ENCODE results near the gene ZNF362. TPM values are rescaled to one million over a fixed set of nuclear protein-coding genes. Genes with fewer than 3 reads are reported as not detected.

Gene ZNF362
- total and polyA plus RNA-seq, 10 of the 15 experiments (the other 5 are each of a cell fraction or from before 2014, with no cell fraction given), result 0.74 to 22.8 (median 7.4) TPM

DNA sequence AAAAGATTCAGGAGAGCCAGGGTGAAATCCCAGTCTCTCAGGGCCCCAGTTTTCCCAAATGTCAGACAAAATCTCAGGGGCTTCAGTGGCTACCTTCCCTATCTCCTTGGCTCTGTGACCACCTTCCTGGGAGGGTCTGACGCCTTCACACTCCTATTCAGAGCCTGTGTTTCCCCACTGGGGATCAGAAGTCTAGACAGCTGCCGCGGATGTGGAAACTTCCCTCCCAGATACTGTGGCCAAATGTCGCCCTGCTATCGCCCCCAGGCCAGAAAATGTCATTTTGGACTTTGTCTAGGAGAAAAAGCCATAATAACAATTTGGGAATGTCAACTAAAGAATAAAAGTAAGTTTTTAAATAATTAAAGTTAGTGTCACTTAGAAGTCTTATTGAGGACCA, 48.7 kb downstream of the ZNF362 start (continued):
- no peak for TF ChIP-seq NRF1 (conservative IDR thresholded peaks at IDR 0.05; ENCODE audit: low read depth, low read length)
- no peak for TF ChIP-seq HDAC2 (IDR thresholded peaks at IDR 0.05)

DNA sequence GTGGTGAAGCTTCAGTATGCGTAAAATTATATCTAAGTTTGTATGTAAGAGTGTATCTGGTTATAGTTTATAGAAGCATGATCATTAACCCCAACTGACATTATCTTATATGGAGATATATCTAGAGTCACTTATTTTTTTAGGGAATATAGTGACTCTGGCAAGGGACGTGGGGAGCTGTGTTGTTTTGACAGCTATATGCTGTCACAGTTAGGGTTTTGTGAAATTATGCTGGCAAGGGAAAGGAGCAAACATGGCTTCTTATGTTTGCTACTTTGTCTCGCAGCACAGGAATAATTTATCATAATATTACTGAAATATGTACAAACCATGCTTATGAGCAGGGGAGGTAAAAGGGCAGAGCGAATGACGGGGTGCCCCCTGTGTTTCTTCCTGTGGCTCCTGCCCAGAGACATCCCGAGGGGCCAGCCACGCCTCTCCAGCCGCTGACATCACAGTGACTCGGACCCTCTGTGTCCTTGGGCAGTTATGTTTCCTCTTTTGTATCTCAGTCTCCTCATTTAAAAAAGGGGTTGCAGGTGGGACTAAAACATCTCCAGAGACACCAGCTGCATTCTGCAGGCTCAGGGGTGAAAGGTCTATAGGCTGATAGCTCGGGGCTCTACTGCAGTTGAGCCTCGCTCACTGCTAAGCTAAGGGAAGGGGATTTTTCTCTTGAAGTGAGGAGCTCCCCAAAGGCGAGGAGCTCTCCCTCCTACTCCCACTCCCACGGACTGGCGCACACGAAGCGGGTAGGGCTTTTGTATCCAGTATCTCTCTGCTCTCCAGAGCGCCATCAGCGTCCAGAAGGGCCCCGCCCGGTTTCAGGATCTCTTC, 49.7 kb downstream of the ZNF362 start:
- H3K9ac ChIP-seq (ENCODE audit: control insufficient read depth, insufficient read depth, low read length), result no peak overlapping the region
- in situ Hi-C loops (cut with MboI), result no loop called here
- intact Hi-C loops (cut with micrococcal nuclease; ENCODE audit: unreplicated experiment), result no loop called here
- H2AFZ ChIP-seq (ENCODE audit: control insufficient read depth, low read depth, low read length), result no peak overlapping the region
- no peak overlapping the region for H3K4me3 ChIP-seq
- ChIA-PET RAD21 (ENCODE audit: unreplicated experiment) (interaction anchor here (1.3 kb wide), 1 partner anchor 10 kb away, joined by 5 read pairs; no protein-coding TSS in a partner anchor), CTCF (interaction anchor here (0.9 to 4.1 kb wide), 2 partner anchors 8 to 10 kb away, joined by 3 to 28 read pairs; no protein-coding TSS in a partner anchor), SMC1A (ENCODE audit: uncharacterized antibody, unreplicated experiment) (interaction anchor here (0.5 to 2.3 kb wide), 2 partner anchors 10 to 638 kb away, joined by 3 to 6 read pairs; no protein-coding TSS in a partner anchor), POLR2A (no interaction called here)
- 42% methylated on average over 20 of the region's 20 CpGs for WGBS (ENCODE audit: insufficient coverage, insufficient replicate concordance, low lambda C conversion rate, missing lambda C conversion rate)
- ATAC-seq, result no peak; the same call in 2 of the 3 replicates
- H4K20me1 ChIP-seq (ENCODE audit: control insufficient read depth, insufficient read depth), result no peaks in the 10 kb centered on the region
- no peaks in the 10 kb centered on the region; a peak in 1 of 4 replicates for H3K27me3 ChIP-seq (replicated peaks in 1 of 2; ENCODE audit: control insufficient read depth in 2 of 2, insufficient read depth in 2 of 2, low read length in 1 of 2)
- no TSS peak for BruUV-seq (replicated peaks)
- no peaks in the 10 kb centered on the region for H3K79me2 ChIP-seq (ENCODE audit: control insufficient read depth, insufficient read depth, low read length)
- no peaks in the 10 kb centered on the region for H3K4me1 ChIP-seq (ENCODE audit: control insufficient read depth, insufficient read depth, low read length)
- no peak for DNase-seq (ENCODE audit: low read depth, low spot score)
- FAIRE-seq, result no peak
- H3K27ac ChIP-seq (ENCODE audit: control insufficient read depth, insufficient read depth), result no peak overlapping the region
- H3K4me2 ChIP-seq (ENCODE audit: control insufficient read depth, insufficient read depth), result no peak overlapping the region
- H3K36me3 ChIP-seq (ENCODE audit: control insufficient read depth in 2 of 2, insufficient read depth in 2 of 2, low read length in 1 of 2), result no peaks in the 10 kb centered on the region
- no peaks in the 10 kb centered on the region for H3K9me3 ChIP-seq (replicated peaks; ENCODE audit: control insufficient read depth, insufficient read depth, low read length)
- TF ChIP-seq NFXL1 (IDR thresholded peaks at IDR 0.05; ENCODE audit: borderline replicate concordance) (no peak), CREB1 (IDR thresholded peaks at IDR 0.05; ENCODE audit: low read depth) (no peak)
- TF ChIP-seq, protein P1, sequence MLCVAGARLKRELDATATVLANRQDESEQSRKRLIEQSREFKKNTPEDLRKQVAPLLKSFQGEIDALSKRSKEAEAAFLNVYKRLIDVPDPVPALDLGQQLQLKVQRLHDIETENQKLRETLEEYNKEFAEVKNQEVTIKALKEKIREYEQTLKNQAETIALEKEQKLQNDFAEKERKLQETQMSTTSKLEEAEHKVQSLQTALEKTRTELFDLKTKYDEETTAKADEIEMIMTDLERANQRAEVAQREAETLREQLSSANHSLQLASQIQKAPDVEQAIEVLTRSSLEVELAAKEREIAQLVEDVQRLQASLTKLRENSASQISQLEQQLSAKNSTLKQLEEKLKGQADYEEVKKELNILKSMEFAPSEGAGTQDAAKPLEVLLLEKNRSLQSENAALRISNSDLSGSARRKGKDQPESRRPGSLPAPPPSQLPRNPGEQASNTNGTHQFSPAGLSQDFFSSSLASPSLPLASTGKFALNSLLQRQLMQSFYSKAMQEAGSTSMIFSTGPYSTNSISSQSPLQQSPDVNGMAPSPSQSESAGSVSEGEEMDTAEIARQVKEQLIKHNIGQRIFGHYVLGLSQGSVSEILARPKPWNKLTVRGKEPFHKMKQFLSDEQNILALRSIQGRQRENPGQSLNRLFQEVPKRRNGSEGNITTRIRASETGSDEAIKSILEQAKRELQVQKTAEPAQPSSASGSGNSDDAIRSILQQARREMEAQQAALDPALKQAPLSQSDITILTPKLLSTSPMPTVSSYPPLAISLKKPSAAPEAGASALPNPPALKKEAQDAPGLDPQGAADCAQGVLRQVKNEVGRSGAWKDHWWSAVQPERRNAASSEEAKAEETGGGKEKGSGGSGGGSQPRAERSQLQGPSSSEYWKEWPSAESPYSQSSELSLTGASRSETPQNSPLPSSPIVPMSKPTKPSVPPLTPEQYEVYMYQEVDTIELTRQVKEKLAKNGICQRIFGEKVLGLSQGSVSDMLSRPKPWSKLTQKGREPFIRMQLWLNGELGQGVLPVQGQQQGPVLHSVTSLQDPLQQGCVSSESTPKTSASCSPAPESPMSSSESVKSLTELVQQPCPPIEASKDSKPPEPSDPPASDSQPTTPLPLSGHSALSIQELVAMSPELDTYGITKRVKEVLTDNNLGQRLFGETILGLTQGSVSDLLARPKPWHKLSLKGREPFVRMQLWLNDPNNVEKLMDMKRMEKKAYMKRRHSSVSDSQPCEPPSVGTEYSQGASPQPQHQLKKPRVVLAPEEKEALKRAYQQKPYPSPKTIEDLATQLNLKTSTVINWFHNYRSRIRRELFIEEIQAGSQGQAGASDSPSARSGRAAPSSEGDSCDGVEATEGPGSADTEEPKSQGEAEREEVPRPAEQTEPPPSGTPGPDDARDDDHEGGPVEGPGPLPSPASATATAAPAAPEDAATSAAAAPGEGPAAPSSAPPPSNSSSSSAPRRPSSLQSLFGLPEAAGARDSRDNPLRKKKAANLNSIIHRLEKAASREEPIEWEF (IDR thresholded peaks at IDR 0.05; ENCODE audit: insufficient replicate concordance, low read depth, low read length), result no peak
- TF ChIP-seq, protein P2, sequence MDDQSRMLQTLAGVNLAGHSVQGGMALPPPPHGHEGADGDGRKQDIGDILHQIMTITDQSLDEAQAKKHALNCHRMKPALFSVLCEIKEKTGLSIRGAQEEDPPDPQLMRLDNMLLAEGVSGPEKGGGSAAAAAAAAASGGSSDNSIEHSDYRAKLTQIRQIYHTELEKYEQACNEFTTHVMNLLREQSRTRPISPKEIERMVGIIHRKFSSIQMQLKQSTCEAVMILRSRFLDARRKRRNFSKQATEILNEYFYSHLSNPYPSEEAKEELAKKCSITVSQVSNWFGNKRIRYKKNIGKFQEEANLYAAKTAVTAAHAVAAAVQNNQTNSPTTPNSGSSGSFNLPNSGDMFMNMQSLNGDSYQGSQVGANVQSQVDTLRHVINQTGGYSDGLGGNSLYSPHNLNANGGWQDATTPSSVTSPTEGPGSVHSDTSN (IDR thresholded peaks at IDR 0.05; ENCODE audit: insufficient replicate concordance, low read depth, low read length), result no peak
- TF ChIP-seq, protein P3, sequence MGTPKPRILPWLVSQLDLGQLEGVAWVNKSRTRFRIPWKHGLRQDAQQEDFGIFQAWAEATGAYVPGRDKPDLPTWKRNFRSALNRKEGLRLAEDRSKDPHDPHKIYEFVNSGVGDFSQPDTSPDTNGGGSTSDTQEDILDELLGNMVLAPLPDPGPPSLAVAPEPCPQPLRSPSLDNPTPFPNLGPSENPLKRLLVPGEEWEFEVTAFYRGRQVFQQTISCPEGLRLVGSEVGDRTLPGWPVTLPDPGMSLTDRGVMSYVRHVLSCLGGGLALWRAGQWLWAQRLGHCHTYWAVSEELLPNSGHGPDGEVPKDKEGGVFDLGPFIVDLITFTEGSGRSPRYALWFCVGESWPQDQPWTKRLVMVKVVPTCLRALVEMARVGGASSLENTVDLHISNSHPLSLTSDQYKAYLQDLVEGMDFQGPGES (IDR thresholded peaks at IDR 0.05), result no peak
- TF ChIP-seq, protein P4, sequence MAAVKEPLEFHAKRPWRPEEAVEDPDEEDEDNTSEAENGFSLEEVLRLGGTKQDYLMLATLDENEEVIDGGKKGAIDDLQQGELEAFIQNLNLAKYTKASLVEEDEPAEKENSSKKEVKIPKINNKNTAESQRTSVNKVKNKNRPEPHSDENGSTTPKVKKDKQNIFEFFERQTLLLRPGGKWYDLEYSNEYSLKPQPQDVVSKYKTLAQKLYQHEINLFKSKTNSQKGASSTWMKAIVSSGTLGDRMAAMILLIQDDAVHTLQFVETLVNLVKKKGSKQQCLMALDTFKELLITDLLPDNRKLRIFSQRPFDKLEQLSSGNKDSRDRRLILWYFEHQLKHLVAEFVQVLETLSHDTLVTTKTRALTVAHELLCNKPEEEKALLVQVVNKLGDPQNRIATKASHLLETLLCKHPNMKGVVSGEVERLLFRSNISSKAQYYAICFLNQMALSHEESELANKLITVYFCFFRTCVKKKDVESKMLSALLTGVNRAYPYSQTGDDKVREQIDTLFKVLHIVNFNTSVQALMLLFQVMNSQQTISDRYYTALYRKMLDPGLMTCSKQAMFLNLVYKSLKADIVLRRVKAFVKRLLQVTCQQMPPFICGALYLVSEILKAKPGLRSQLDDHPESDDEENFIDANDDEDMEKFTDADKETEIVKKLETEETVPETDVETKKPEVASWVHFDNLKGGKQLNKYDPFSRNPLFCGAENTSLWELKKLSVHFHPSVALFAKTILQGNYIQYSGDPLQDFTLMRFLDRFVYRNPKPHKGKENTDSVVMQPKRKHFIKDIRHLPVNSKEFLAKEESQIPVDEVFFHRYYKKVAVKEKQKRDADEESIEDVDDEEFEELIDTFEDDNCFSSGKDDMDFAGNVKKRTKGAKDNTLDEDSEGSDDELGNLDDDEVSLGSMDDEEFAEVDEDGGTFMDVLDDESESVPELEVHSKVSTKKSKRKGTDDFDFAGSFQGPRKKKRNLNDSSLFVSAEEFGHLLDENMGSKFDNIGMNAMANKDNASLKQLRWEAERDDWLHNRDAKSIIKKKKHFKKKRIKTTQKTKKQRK (IDR thresholded peaks at IDR 0.05; ENCODE audit: low read depth, low read length), result no peak

All from GM12878 (cell line).